H1 (cell line): ENCODE measurements around the gene GOLGA7B. TPM values are rescaled to one million over a fixed set of nuclear protein-coding genes. Genes with fewer than 3 reads are reported as not detected.

Source experiments
- CTCF ChIA-PET: fragments of 300-600 bp; sonication (Branson Sonifier 250); formaldehyde crosslinking; loops from one replicate; lab custom pipeline; 2021; ENCODE audit not compliant: partially characterized antibody; lab: Charles Lee
- POLR2A ChIA-PET: fragments of 300-600 bp; sonication (Branson Sonifier 250); formaldehyde crosslinking; loops from one replicate; lab custom pipeline; 2021; ENCODE audit warnings: inconsistent platforms; ENCODE audit not compliant: partially characterized antibody; lab: Charles Lee
- DNase-seq, 2 experiments: peaks; one replicate each; pipeline versions ENCODE4 v3.0.0 to v3.0.0-alpha.2; 2010 to 2022; ENCODE audit warnings: low spot score in 2 of 2, low read depth in 1 of 2, mixed read lengths in 1 of 2
- FAIRE-seq: peaks from 2 replicates; lab custom pipeline; 2011; peaks lifted over from hg19 to GRCh38; lab: Jason Lieb, UNC
- H2AFZ ChIP-seq: 2 replicates; pipeline ENCODE4 v1.8.1; 2012; ENCODE audit warnings: low read length, inconsistent platforms
- H2AK5ac ChIP-seq: 2 replicates; pipeline ENCODE4 v1.6.1; 2013; ENCODE audit warnings: low read depth, low read length
- H2BK120ac ChIP-seq: replicated peaks from 2 replicates; pipeline ENCODE3; 2013; ENCODE audit warnings: low read depth, low read length, inconsistent platforms
- H2BK12ac ChIP-seq: 2 replicates; pipeline ENCODE4 v1.6.1; 2013; ENCODE audit warnings: low read depth, low read length
- H2BK15ac ChIP-seq: 2 replicates; pipeline ENCODE4 v1.6.1; 2013; ENCODE audit warnings: low read length
- H2BK20ac ChIP-seq: 2 replicates; pipeline ENCODE4 v1.6.1; 2013; ENCODE audit warnings: low read length
- H2BK5ac ChIP-seq: 2 replicates; pipeline ENCODE4 v1.6.1; 2013; ENCODE audit warnings: low read depth, low read length
- H3K14ac ChIP-seq: 2 replicates; pipeline ENCODE4 v1.6.1; 2013; ENCODE audit warnings: inconsistent platforms; ENCODE audit not compliant: insufficient read length
- H3K18ac ChIP-seq: 2 replicates; pipeline ENCODE4 v1.6.1; 2013; ENCODE audit warnings: low read length; ENCODE audit errors: extremely low read depth
- H3K23ac ChIP-seq: 2 replicates; pipeline ENCODE4 v1.6.1; 2013; ENCODE audit warnings: inconsistent platforms; ENCODE audit not compliant: insufficient read length
- H3K23me2 ChIP-seq: 2 replicates; pipeline ENCODE4 v1.6.1; 2013; ENCODE audit warnings: low read depth, low read length
- H3K27ac ChIP-seq: 2 replicates; pipeline ENCODE4 v1.6.1; 2011; ENCODE audit warnings: low read depth, low read length, inconsistent platforms
- H3K27me3 ChIP-seq, 4 experiments: replicated peaks in 1 of 4; 1 replicate in 1 of 4; 2 replicates in 3 of 4; pipeline versions ENCODE4 v1.6.1 to v1.8.1; 2011 to 2013; ENCODE audit warnings: low read length in 3 of 4, mild to moderate bottlenecking in 3 of 4, inconsistent platforms in 2 of 4, mixed read lengths in 2 of 4, moderate library complexity in 1 of 4; ENCODE audit not compliant: control insufficient read depth in 3 of 4, insufficient read depth in 3 of 4; ENCODE audit errors: extremely low read depth in 1 of 4
- H3K36me3 ChIP-seq, 4 experiments: 2 replicates each; pipeline versions ENCODE4 v1.6.1 to v1.8.1; 2011 to 2013; ENCODE audit warnings: mild to moderate bottlenecking in 4 of 4, low read length in 3 of 4, moderate library complexity in 2 of 4, control low read depth in 1 of 4, inconsistent platforms in 1 of 4; ENCODE audit not compliant: insufficient read depth in 4 of 4, control insufficient read depth in 2 of 4
- H3K4ac ChIP-seq: replicated peaks from 2 replicates; pipeline ENCODE3; 2013; ENCODE audit warnings: low read length, low read depth, mixed read lengths, inconsistent platforms; ENCODE audit not compliant: insufficient read length
- H3K4me1 ChIP-seq, 4 experiments: replicated peaks in 1 of 4; 1 replicate in 1 of 4; 2 replicates in 3 of 4; pipeline versions ENCODE4 v1.6.1 to v1.8.1; 2011 to 2013; ENCODE audit warnings: low read length in 3 of 4, inconsistent platforms in 2 of 4, mixed read lengths in 1 of 4; ENCODE audit not compliant: insufficient read depth in 4 of 4, control insufficient read depth in 3 of 4
- H3K4me2 ChIP-seq, 2 experiments: 2 replicates each; pipeline versions ENCODE4 v1.6.1 to v1.8.1; 2011 to 2013; ENCODE audit warnings: low read depth in 2 of 2, low read length in 2 of 2, control low read depth in 1 of 2, inconsistent platforms in 1 of 2, mild to moderate bottlenecking in 1 of 2; ENCODE audit not compliant: insufficient read depth in 1 of 2
- H3K4me3 ChIP-seq, 4 experiments: fragments of 200-600, 300-600 bp in 1 of 4; sonication (generic), shearing (Covaris generic), sonication (Bioruptor Twin) in 1 of 4; 2 replicates each; pipeline versions ENCODE4 v1.5.1 to v1.8.1; 2011 to 2016; ENCODE audit warnings: low read length in 4 of 4, low read depth in 3 of 4, control low read depth in 2 of 4, inconsistent platforms in 2 of 4, mild to moderate bottlenecking in 2 of 4, mixed read lengths in 1 of 4, moderate library complexity in 1 of 4; ENCODE audit not compliant: insufficient read depth in 2 of 4; ENCODE audit errors: extremely low read depth in 1 of 4
- H3K56ac ChIP-seq: replicated peaks from 2 replicates; pipeline ENCODE3; 2013; ENCODE audit warnings: low read depth, mild to moderate bottlenecking, mixed read lengths, low read length, inconsistent platforms; ENCODE audit not compliant: insufficient read length
- H3K79me1 ChIP-seq: 2 replicates; pipeline ENCODE4 v1.6.1; 2013; ENCODE audit warnings: low read depth, low read length, control low read depth
- H3K79me2 ChIP-seq, 2 experiments: 2 replicates each; pipeline versions ENCODE4 v1.6.1 to v1.8.1; 2012 to 2013; ENCODE audit warnings: low read length in 2 of 2, mild to moderate bottlenecking in 2 of 2, inconsistent platforms in 1 of 2; ENCODE audit not compliant: insufficient read depth in 2 of 2, control insufficient read depth in 1 of 2
- H3K9ac ChIP-seq, 4 experiments: replicated peaks in 1 of 4; 1 replicate in 1 of 4; 2 replicates in 3 of 4; pipeline versions ENCODE4 v1.6.1 to v1.8.1; 2011 to 2013; ENCODE audit warnings: low read depth in 3 of 4, low read length in 3 of 4, control low read depth in 2 of 4, mild to moderate bottlenecking in 2 of 4, moderate library complexity in 2 of 4, inconsistent platforms in 1 of 4; ENCODE audit errors: extremely low read depth in 1 of 4
- H3K9me3 ChIP-seq, 2 experiments: 2 replicates each; pipeline versions ENCODE4 v1.6.1 to v1.8.1; 2012 to 2013; ENCODE audit warnings: mild to moderate bottlenecking in 2 of 2, moderate library complexity in 2 of 2, control low read depth in 1 of 2, inconsistent platforms in 1 of 2, low read depth in 1 of 2, low read length in 1 of 2, mixed read lengths in 1 of 2; ENCODE audit not compliant: insufficient read depth in 2 of 2
- H4K20me1 ChIP-seq, 2 experiments: replicated peaks in 1 of 2; 2 replicates each; pipeline versions ENCODE3 to v1.8.1; 2011 to 2013; ENCODE audit warnings: inconsistent platforms in 2 of 2, low read length in 2 of 2, mild to moderate bottlenecking in 1 of 2; ENCODE audit not compliant: insufficient read depth in 2 of 2, control insufficient read depth in 1 of 2
- H4K5ac ChIP-seq: 2 replicates; pipeline ENCODE4 v1.6.1; 2013; ENCODE audit warnings: low read length, low read depth, mixed read lengths, inconsistent platforms; ENCODE audit not compliant: insufficient read length
- H4K8ac ChIP-seq: 2 replicates; pipeline ENCODE4 v1.8.0; 2013; ENCODE audit warnings: mild to moderate bottlenecking, moderate library complexity, low read length, inconsistent platforms; ENCODE audit not compliant: insufficient read depth; ENCODE audit errors: extremely low read depth
- H4K91ac ChIP-seq: replicated peaks from 2 replicates; pipeline ENCODE3; 2013; ENCODE audit warnings: low read length, mixed read lengths, inconsistent platforms; ENCODE audit not compliant: insufficient read length
- BACH1 ChIP-seq: IDR thresholded peaks from 2 replicates; pipeline ENCODE4 v1.6.1; 2012; ENCODE audit warnings: low read length, improper control_type of control experiment
- CREB1 ChIP-seq: IDR thresholded peaks from 2 replicates; pipeline ENCODE4 v1.6.1; 2012; ENCODE audit warnings: inconsistent platforms
- EGR1 ChIP-seq: IDR thresholded peaks from 2 replicates; pipeline ENCODE4 v1.6.1; 2011; ENCODE audit warnings: low read depth, low read length, borderline replicate concordance
- HDAC6 ChIP-seq: IDR thresholded peaks from one replicate; pipeline ENCODE4 v1.7.1; 2012; ENCODE audit warnings: low read depth, mild to moderate bottlenecking, inconsistent platforms, low read length, moderate library complexity
- NRF1 ChIP-seq: IDR thresholded peaks from 2 replicates; pipeline ENCODE4 v1.6.1; 2011; ENCODE audit warnings: mild to moderate bottlenecking, low read depth, low read length, improper control_type of control experiment
- POLR2A ChIP-seq, 2 experiments: IDR thresholded peaks; 1 replicate in 1 of 2; 2 replicates in 1 of 2; pipeline ENCODE4 v1.6.1; 2011; ENCODE audit warnings: low read depth in 2 of 2, low read length in 2 of 2, mild to moderate bottlenecking in 2 of 2; ENCODE audit errors: control extremely low read depth in 1 of 2
- POLR2AphosphoS5 ChIP-seq: IDR thresholded peaks from 2 replicates; pipeline ENCODE4 v1.6.1; 2011; ENCODE audit warnings: low read depth, low read length
- SAP30 ChIP-seq: fragments of 300-600 bp; sonication (generic); IDR thresholded peaks from 2 replicates; pipeline ENCODE4 v1.7.1; 2012; ENCODE audit warnings: low read length, moderate library complexity, mild to moderate bottlenecking, inconsistent platforms; ENCODE audit not compliant: insufficient read depth, insufficient replicate concordance
- SIX5 ChIP-seq: IDR thresholded peaks from 2 replicates; pipeline ENCODE4 v1.6.1; 2011; ENCODE audit warnings: mild to moderate bottlenecking, low read depth, low read length
- SRF ChIP-seq: IDR thresholded peaks from 2 replicates; pipeline ENCODE4 v1.6.1; 2011; ENCODE audit warnings: mild to moderate bottlenecking, low read depth, low read length, moderate library complexity
- TBP ChIP-seq: IDR thresholded peaks from 2 replicates; pipeline ENCODE4 v1.6.1; 2011; ENCODE audit warnings: low read depth, low read length, improper control_type of control experiment
- WGBS, 2 experiments: shearing (Covaris generic) in 1 of 2; methylation state at CpG; one replicate each; pipeline versions ENCODE4 v1.1.6 to v1.1.7; 2013 to 2015; ENCODE audit warnings: low lambda C conversion rate in 2 of 2, mixed read lengths in 2 of 2, inconsistent platforms in 1 of 2, low coverage in 1 of 2, missing lambda C conversion rate in 1 of 2; ENCODE audit not compliant: insufficient replicate concordance in 2 of 2, insufficient coverage in 1 of 2, insufficient read length in 1 of 2; ENCODE audit errors: extremely low coverage in 1 of 2, missing lambda C conversion rate in 1 of 2; 5-methylcytosine and 5-hydroxymethylcytosine counted together
- polyA plus RNA-seq, 7 experiments: library from polyadenylated mRNA; depleted of rRNA in 3 of 7; stranded (reverse) in 5 of 7; unstranded in 2 of 7; fragments of >200 nt in 5 of 7; fragments of 200-250 nt in 2 of 7; gene quantifications; 1 replicate in 5 of 7; 2 replicates in 1 of 7; 4 replicates in 1 of 7; pipeline versions ENCODE4 v1.2.1 to v1.2.3, GENCODE V29; 2011 to 2013; ENCODE audit warnings: missing spikeins in 2 of 7, mixed read lengths in 2 of 7
- total RNA-seq: library from RNA; stranded (reverse); fragmentation: NEBNext Ultra II Directional; extraction: Animal tissue kit (Norgen Biotek cat#: 25700); gene quantifications from 2 replicates; pipeline ENCODE4 v1.2.1, GENCODE V29; 2021
- TF ChIP-seq, protein P1 (sequence below): IDR thresholded peaks from 2 replicates; pipeline ENCODE4 v1.6.1; 2012; ENCODE audit warnings: inconsistent platforms

The GOLGA7B gene
- total and polyA plus RNA-seq, 2 of the 8 experiments (the other 6 are each of a cell fraction or from before 2014, with no cell fraction given) = 0.04 to 0.14 TPM

DNA sequence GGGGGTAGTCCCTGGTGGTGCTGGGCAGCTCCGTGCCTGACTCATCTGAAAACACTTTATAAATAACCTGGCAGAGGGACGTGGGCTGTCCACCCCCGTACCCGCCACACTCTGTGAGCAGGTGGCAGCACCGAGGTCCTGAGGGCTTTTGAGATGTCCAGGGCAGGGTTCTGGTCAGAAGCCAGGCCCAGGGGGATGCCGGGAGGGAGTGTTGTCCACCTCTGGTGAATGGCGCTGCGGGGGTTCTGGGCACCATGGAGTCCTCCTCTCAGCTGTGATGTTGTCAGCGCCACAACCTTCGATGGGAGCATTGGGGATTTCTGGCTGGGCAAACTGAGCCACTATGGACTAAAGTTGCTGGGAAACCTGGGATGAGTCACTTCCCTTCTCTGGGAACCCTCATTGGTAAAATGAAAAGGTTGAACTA, 27.4 kb upstream of the GOLGA7B start:
- H3K27me3 ChIP-seq = no peaks in the 10 kb centered on the region
- H3K23ac ChIP-seq = no peak overlapping the region
- H3K4me1 ChIP-seq = peaks cover 0 to 11% (median 4%) of the 10 kb centered on the region in 4 experiments; a peak in 4 of 7 replicates
- H2BK5ac ChIP-seq = no peak overlapping the region
- no peaks in the 10 kb centered on the region; the same call in 1 of the 2 replicates for H3K79me1 ChIP-seq
- no peak overlapping the region; the same call in 1 of the 2 replicates for H3K18ac ChIP-seq
- no peak overlapping the region for H4K8ac ChIP-seq
- H4K20me1 ChIP-seq = no peaks in the 10 kb centered on the region
- no peak overlapping the region for H3K9ac ChIP-seq
- H2BK120ac ChIP-seq = no peak overlapping the region
- no peak for DNase-seq
- H2BK12ac ChIP-seq = no peak overlapping the region
- no peak overlapping the region for H3K4me2 ChIP-seq
- no peaks in the 10 kb centered on the region for H3K23me2 ChIP-seq
- H2AFZ ChIP-seq = no peak overlapping the region
- no peak overlapping the region for H3K14ac ChIP-seq
- H3K4ac ChIP-seq = no peak overlapping the region
- H3K56ac ChIP-seq = no peak overlapping the region
- no peak overlapping the region for H2BK15ac ChIP-seq
- 84% methylated on average over 10 of the region's 10 CpGs; no CpG with 5 or more reads in 1 of the 2 experiments for WGBS, 2 experiments
- H3K79me2 ChIP-seq = no peaks in the 10 kb centered on the region
- no peak overlapping the region for H2AK5ac ChIP-seq
- no peaks in the 10 kb centered on the region for H3K36me3 ChIP-seq
- no peaks in the 10 kb centered on the region for H3K9me3 ChIP-seq
- H2BK20ac ChIP-seq = no peak overlapping the region
- H3K27ac ChIP-seq = no peak overlapping the region
- POLR2A ChIA-PET = no interaction called here
- CTCF ChIA-PET = interaction anchor here (1.1 to 2.0 kb wide), 4 partner anchors 8 to 34 kb away, joined by 3 to 6 read pairs (median 4); no protein-coding TSS in a partner anchor
- no peak for FAIRE-seq
- no peak overlapping the region for H4K5ac ChIP-seq
- no peak overlapping the region for H3K4me3 ChIP-seq
- H4K91ac ChIP-seq = no peak overlapping the region
- no peak for TF ChIP-seq BACH1
- TF ChIP-seq HDAC6 = no peak
- no peak for TF ChIP-seq EGR1
- TF ChIP-seq POLR2AphosphoS5 = no peak
- no peak for TF ChIP-seq SIX5
- no peak for TF ChIP-seq SRF
- TF ChIP-seq, protein P1, sequence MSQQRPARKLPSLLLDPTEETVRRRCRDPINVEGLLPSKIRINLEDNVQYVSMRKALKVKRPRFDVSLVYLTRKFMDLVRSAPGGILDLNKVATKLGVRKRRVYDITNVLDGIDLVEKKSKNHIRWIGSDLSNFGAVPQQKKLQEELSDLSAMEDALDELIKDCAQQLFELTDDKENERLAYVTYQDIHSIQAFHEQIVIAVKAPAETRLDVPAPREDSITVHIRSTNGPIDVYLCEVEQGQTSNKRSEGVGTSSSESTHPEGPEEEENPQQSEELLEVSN = no peak
- no peak for TF ChIP-seq NRF1
- TF ChIP-seq TBP = no peak
- no peak for TF ChIP-seq CREB1
- TF ChIP-seq SAP30 = no peak
- no peak for TF ChIP-seq POLR2A (IDR thresholded peaks at IDR 0.05; ENCODE audit: control extremely low read depth in 1 of 2, low read depth in 2 of 2, low read length in 2 of 2)
